Measurements from ENCODE around the gene CLTC.

CLTC gene

DNA sequence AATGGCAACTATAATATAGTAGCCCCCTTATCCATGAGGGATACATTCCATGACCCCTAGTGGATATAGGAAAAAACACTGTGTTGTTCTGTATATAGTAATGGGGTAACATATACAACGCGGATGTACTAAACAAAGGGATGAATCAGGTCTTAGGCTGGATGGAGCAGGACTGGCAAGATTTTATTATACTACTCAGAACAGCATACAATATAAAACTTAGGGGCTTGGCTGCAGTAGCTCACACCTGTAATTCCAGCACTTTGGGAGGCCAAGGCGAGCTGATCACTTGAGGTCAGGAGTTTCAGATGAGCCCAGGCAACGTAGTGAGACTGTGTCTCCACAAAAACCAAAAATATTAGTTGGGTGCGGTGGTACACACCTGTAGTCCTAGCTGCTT lies 114.5 kb downstream of the CLTC start:
- no peak overlapping the region for H3K9ac ChIP-seq (ENCODE audit: low read depth, low read length)
- peaks cover 10% of the 10 kb centered on the region for H3K36me3 ChIP-seq (ENCODE audit: insufficient read depth, low read depth, low read length)

DNA sequence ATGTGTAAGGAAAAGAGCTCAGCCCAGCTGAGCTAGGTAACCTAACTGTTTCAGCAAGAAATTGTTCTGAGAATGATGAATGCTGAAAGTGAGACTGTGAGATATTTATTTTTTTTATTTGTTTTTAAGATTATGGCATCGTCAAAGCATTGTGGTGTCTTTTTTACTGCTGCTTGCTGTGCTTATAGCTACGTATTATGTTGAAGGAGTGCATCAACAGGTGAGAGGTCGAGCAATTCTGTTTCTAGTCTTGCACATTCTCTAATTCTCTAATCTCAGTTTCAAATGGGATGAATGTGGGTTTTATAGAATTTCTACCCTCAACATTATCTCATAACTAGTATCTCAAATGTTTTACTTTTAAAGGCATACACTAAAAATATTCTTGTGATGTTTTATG lies 117.6 kb downstream of the CLTC start:
- no peaks in the 10 kb centered on the region for H3K9me3 ChIP-seq (ENCODE audit: insufficient read depth, low read depth, low read length)
- H3K27ac ChIP-seq (ENCODE audit: low read length) = no peak overlapping the region
- H3K4me3 ChIP-seq (ENCODE audit: low read length) = no peak overlapping the region
- no peaks in the 10 kb centered on the region for H3K4me1 ChIP-seq (ENCODE audit: insufficient read depth, low read length)
- H3K9ac ChIP-seq (ENCODE audit: low read depth, low read length) = no peak overlapping the region
- H3K36me3 ChIP-seq (ENCODE audit: insufficient read depth, low read depth, low read length) = peaks cover 10% of the 10 kb centered on the region
- H3K27me3 ChIP-seq (ENCODE audit: insufficient read depth, low read length) = no peaks in the 10 kb centered on the region

More for the DNA sequence above, 114.5 kb downstream of the CLTC start:
- no peaks in the 10 kb centered on the region for H3K4me1 ChIP-seq (ENCODE audit: insufficient read depth, low read length)
- no peaks in the 10 kb centered on the region for H3K9me3 ChIP-seq (ENCODE audit: insufficient read depth, low read depth, low read length)
- H3K27ac ChIP-seq (ENCODE audit: low read length) = no peak overlapping the region
- no peaks in the 10 kb centered on the region for H3K27me3 ChIP-seq (ENCODE audit: insufficient read depth, low read length)
- no peak overlapping the region for H3K4me3 ChIP-seq (ENCODE audit: low read length)

DNA sequence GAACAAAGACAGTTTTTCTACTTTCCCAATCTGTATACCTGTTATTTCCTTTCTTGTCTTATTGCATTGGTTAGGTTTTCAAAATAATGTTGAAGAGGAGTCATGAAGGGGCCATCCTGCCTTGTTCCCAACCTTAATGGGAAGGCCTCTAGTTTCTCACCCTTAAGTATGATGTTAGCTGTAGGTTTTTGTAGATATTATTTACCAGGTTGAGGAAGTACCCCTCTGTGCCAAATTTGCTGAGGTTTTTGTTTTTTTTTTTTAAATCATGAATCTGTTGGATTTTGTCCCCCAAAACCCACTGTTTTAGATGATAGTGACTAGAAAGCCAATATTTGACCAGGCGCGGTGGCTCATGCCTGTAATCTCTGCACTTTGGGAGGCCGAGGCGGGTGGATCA lies 124.1 kb downstream of the CLTC start:
- Histone ChIP-seq H3K4me1 (ENCODE audit: insufficient read depth, low read length) (no peaks in the 10 kb centered on the region), H3K27ac (ENCODE audit: low read length) (no peak overlapping the region), H3K4me3 (ENCODE audit: low read length) (no peak overlapping the region), H3K9me3 (ENCODE audit: insufficient read depth, low read depth, low read length) (peaks cover 9% of the 10 kb centered on the region), H3K27me3 (ENCODE audit: insufficient read depth, low read length) (no peaks in the 10 kb centered on the region), H3K9ac (ENCODE audit: low read depth, low read length) (no peak overlapping the region), H3K36me3 (ENCODE audit: insufficient read depth, low read depth, low read length) (peaks cover 6% of the 10 kb centered on the region)

DNA sequence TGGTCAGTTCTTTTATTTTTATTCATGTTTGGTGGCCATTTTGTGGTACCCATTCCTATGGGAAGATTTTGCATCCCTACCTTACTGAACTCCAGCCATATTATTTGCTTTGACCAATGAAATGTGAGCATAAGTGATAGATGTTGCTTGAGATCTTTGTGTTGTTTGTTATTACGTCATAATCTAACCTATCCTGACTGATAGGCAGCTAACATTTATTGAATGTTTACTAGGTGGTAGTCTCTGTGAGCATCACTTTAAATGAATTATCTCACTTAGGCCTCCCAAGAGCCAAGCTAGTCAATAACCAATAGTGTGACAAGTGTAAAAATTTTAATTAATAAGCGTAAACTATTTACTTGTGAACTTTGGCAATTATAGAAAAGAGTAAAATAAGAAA lies 125.3 kb downstream of the CLTC start:
- Histone ChIP-seq H3K4me1 (ENCODE audit: insufficient read depth, low read length) (no peaks in the 10 kb centered on the region), H3K4me3 (ENCODE audit: low read length) (no peak overlapping the region), H3K27ac (ENCODE audit: low read length) (no peak overlapping the region), H3K9me3 (ENCODE audit: insufficient read depth, low read depth, low read length) (peaks cover 9% of the 10 kb centered on the region), H3K9ac (ENCODE audit: low read depth, low read length) (no peak overlapping the region), H3K36me3 (ENCODE audit: insufficient read depth, low read depth, low read length) (peaks cover 6% of the 10 kb centered on the region), H3K27me3 (ENCODE audit: insufficient read depth, low read length) (no peaks in the 10 kb centered on the region)
